ENCODE data around the gene ESPL1.
"Not testable (repeated sequence)": the region's sequence is repeated elsewhere in the genome, so short reads cannot be mapped to it uniquely, and the experiment has no call there.

The ESPL1 gene

DNA sequence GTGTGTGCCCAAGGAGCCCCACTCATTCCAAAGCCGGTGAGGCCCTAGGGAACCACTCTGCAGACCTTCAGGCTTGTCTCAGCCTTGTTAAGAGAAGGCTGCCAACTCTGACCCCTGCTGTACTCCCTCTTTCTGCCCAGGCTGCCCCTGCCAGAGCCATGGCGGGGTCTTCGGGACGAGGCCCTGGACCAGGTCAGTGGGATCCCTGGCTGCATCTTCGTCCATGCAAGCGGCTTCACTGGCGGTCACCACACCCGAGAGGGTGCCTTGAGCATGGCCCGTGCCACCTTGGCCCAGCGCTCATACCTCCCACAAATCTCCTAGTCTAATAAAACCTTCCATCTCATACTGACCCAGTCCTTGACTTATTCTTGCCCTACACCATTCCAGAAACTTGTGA lies 38.7 kb downstream of the ESPL1 start:
- FAIRE-seq: no peak

DNA sequence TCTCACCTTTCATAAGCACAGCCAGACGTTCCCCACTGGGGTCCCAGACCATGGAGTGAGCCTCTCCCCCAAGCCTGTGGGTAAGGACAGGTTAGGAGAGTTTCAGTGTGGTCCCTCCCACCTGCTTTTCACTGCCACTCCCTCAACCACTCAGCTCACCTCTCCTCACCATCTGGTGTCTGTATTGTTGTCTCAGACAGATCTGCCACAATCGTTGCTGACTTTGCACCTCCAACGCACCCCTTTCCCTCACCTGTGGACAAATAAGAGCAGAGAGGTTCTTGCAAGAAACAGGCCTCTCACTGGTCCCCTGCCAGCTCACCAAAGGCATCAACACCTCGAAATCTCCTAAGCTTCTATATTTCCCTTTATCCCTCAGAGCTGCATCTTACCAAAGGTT lies 40.2 kb downstream of the ESPL1 start:
- FAIRE-seq: no peak

DNA sequence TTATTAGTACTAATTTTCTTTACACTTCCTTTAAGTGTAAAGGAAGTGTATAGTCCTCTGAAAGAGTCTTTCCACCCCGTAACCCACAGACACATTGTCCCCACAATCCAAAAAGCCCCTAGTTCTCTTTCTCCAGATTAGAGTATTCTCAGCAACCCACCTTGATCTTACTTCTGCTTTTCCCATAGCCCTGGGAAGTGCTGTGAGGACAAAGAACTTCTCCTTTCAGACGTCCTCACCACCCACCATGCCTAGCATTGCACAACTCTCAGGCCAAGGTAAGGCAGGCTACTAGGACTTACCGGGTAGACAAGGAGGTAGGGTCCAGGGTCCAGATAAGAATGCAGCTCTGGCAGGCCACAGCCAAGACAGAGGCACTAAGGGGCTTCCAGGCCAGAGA lies 45.9 kb downstream of the ESPL1 start:
- FAIRE-seq: no peak

DNA sequence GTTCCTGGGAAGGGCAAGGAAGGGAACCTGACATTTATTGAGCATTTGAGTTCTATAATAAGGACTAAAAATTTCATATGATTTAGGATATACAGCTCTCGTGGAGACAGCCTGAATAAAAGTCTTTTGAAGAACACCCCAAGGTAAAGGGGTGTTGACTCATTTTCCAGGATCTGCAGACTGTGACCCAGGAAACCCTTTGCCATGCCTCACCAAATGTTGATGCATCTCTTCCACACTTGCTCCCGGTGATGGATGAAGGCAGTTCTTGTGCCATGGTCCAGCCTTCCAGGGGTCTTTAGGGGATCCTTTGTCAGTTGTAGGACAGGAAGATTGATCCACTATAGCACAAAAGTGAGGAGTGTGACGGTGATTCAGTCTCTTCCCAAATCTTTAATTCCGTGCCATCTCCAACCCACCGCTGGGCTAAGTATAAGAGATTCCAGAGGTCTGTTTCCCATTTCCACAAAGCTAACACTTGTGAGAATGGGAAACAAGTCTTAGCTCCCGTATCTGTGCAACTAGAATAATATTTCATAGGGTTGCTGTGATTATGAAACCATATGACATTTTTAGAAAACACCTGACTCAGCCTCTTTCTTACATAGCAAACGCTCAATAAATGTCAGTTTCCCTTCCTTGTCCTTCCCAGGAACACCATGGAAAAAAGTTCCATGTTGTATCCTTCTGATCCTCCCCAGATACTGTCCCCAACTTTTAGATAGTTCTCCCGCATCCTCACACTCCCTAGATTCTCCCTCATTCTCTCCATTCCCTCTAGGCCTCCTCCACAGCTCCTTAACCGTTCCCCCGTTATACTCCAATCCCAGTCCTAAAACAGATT lies 52.5 kb downstream of the ESPL1 start:
- FAIRE-seq: no peak

DNA sequence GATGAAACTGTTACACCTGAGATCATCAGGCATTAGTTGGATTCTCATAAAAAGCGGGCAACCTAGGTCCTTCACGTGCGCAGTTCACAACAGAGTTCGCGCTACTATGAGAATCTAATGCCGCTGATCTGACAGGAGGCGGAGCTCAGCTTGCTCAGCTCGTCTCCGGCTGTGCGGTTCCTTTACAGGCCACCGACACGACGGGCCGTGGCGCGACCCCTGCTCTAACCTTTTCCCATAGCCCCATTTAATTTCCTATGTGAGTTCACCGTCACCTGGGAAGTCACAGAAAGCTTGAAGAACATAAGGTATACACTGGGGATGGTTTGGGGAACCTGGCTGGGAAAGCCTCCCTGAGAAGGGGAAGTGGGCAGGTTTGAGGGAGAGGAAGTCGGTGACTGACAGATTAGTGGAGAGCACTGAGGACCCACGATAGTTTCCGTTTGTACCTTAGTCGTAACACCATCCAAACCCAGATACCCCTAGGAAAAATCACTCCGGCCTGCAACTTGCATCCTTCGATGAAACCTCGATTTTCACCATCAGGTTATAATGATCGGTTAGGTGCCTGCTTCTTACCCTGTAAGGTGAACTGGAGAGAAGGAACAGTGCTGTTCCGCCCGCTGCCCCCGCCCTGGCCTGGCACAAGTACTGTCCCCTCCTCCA lies 56.1 kb downstream of the ESPL1 start:
- no peak for FAIRE-seq

DNA sequence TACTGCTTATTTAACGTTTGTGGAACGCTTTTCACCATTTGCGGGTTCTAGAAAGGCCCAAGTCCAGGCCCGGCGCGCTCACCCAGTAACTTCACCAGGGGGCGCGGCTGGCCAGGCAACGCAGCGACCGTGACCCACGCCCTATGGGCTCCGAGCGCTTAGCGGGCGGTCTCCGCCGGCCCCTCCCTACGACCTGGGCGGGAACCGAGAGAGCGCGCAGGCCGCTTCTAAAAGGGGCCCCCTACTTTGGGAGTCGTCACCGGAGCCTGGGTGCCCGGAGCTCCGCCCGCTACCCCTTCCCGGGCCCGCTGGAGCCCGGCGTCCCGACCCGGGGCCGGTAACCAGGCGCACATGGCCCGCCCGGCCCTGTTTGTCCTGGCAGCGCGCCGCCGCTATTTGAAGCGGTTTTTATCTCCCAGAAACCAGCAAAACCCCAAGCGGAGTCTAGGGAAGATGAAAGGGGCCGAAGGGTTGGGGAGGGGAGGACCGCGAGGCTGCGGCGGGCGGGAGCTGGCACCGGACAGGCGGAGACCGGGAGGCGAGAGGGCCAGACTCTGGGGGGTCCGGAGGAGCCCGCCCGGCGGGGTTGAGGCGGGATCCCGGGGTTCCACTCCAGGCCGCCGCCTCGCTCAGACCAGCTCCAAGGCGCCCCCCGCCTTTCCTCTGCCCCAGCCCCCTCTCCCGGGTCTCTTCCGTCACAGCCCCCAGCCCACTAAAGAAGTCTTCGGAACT lies 56.8 kb downstream of the ESPL1 start:
- FAIRE-seq: no peak

DNA sequence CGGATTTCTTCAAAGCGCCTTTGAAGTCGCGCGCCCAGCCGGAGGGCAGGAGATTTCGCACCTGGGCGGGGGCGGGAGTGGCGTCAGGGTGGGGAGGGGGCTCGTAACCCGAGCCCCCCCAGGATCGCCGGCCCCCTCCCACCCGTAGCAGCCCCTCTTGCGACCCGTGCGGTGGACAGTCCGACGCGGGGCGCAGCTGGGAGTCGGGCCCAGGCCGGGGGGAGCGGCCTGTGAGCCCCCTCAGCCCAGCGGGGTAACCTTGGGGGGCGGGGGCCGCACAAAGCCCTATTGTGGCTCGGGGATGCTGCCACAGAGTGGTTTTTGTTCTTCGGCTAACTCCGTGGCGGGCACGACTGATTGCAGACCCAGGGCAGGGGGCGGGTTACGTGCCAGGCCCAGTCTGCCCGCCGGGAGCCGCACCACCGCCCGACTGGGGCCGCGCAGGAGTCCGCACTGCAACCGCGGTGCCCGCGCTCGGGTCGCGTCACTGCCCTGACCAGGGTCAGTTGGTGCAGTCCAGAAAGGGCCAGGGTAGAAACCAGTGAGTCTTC lies 57.5 kb downstream of the ESPL1 start:
- FAIRE-seq: no peak

DNA sequence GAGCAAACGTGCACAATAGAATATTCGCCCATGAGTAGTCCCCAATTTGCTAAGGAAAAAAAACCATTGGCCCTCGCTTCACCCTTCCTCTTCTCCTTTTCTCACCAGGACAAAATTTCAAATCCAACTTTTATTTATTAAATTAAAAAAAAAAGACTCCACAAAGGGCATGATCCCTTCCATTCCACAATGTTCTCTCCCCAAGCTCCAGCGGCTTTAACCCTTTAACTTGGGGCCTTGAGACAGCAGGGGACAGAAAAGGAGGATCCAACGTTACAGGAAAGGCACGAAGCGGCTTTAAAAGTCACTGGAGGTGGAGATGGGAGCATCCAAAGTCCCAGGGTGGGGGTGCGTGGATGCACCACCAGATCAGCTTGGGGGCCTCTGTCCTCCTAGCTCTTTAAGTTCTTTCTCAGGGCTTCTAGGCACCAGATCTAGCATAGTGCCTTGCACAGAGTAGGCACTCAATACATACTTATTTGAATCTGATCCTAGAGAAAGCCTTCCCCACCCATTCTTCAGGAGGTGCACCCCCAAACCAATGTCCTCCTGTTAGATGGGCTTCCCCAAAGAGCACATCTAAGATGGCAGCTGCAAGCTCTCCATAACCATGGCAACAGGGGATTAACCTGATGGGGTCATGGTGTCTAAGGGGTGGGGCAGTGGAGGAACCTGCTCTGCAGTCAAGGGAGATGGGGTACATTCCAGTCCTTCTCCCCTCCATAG lies 58.5 kb downstream of the ESPL1 start:
- no peak for FAIRE-seq

DNA sequence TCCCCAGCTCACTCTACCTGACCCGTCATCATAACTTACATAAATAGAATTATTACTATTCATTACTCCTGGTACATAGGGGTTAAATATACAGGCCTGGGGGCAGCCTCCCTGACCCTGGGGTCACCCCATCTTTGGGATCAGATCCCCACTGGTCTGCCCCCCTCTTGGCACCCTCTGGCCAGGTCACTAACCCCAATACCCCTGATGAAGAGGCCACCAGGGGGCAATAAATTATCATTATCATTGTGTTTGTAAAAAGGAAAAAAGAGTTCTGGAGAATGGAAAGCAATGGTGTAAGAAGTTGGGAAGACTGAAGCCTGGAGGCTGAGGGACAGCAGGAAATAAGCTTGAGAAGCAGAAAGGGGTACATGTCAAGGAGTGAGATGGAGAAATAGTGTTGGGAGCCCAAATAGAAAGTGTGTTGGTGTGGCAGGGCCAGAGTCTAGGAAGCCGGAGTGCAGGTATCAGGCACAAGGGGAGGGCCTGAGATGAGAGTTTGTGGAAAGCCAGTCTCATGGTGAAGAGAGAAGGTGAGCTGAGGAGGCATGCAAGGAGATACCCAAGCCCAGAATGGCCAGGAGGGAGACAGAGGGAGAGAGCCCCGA lies 59.4 kb downstream of the ESPL1 start:
- FAIRE-seq: no peak

DNA sequence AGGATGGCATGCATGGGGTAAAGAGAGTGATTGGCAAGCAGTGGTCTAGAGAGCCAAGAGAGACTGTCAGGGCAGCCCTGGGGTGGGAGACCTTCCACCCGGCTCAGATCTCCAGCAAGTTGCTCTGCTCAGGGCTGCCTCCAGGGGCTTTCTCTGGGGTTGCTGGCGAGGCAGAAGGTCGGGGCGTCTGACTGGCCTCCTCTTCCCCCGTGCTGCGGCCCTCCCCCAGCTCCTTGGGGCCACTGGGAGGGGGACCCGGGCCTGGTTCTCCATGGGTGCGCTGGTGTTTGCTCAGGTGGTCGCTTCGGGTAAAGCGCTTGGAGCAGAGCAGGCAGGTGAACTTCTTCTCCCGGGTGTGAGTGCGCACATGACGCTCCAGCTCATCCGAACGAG lies 59.9 kb downstream of the ESPL1 start:
- FAIRE-seq: no peak

DNA sequence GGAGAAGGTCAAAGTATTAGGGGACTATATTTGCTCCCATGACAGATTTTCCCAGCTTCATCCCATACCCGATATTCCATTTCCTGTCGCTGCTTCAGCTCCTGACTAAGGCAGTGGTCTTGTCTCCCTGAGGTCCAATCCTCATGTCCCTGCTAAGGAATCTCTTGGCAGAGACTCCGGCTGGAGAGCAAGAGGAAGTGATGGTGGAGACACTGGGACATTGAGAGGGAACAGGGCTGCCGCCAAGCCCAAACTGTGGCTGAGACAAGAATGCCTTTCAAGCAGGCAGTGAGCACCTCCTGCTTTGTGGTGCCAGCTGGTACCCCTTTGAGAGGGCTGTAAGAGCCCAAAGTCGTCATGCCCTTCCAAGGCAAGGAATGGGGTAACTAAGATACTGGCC lies 62.6 kb downstream of the ESPL1 start:
- FAIRE-seq: no peak

DNA sequence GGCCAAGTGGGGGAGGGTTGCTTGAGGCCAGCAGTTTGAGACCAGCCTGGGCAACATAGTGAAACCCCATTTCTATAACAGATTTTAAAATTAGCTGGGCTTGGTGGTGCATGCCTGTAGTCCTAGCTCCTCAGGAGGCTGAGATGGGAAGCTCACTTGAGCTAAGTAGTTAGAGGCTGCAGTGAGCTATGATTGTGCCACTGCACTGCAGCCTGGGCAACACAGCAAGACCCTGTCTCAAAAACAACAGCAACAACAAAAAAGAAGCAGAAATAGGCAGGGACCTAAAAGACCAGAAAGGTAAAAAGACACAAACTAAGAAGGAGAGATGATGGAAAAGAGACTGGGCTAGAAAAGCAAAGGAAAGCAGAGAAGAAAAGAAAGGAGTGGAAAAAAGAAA lies 64.2 kb downstream of the ESPL1 start:
- not testable (repeated sequence) for FAIRE-seq

DNA sequence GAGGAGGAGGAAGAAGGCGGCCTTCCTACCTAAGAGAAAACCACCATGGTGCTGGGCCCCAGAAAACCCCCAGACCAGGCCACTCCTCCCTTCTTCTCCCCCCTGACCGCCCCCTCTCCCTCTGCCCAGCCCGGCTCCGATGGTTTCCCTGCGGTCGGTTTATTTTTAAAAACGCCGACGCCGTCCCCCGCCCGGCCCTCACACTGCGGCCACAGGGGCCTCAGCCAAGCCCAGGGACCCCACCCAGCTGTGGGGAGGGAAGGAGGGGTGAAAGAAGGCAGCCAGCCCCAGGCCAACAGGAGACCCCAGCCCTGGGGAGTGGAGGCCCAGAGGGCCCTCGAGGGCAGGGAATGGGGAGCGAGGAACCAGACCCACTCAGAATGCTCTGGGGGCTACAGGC lies 64.6 kb downstream of the ESPL1 start:
- FAIRE-seq: no peak

DNA sequence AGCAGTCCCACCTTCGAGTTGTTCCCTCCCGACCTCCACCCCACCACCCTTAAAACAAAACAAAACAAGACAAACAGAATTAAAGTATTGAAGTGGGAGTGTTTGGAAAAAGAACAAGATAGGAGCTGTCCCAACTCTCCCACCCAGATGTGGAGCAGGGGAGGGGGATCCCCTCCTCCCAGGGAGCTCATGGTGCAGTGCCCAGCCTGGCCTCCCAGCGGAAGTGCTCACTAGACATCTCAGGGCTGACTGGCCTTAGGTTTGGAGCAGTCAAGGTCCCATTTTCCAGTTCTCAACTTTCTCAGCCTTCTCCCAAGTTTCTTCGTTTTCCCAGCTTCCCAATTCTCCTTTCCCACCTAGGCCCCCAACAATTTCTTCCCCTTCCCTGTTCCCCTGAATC lies 65.2 kb downstream of the ESPL1 start:
- FAIRE-seq: no peak

DNA sequence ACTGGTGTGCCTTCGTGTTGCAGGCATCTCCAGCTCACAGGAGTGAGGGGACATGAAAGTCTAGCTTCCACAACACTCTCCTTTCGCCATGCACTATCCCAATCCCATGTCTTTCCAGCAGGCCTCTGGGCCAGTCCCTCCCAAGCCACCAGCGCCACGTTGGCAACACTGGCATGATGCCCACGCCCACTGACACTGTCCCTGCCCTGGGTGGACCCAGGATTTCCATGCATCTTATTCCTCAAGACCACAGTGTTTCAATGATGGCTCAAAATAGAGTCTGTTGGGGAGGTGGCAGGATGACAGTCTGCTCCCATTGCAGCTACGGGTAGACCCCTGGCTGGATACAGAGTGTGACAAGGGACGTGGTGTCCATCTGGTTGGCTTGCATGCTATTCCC lies 65.7 kb downstream of the ESPL1 start:
- no peak for FAIRE-seq

DNA sequence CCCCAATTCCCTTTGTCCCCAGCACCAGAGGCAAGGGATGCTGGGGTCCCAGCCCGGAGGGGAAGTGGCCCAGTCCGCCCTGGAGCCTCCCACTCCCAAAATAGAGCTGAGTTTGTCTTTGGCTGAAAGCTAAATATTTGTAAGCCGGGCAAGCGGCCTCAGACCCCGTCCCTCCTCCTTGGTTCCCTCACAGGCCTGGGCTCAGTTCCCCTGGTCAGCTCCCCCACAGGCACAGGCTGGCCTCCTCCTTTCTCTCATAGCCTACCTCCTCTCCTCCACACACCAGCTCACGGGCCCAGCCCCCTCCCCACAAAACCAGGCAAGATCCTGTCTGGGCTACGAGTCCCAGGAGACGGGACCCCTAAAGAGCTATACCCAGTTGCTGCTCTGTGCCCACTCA lies 66.7 kb downstream of the ESPL1 start:
- FAIRE-seq: no peak

DNA sequence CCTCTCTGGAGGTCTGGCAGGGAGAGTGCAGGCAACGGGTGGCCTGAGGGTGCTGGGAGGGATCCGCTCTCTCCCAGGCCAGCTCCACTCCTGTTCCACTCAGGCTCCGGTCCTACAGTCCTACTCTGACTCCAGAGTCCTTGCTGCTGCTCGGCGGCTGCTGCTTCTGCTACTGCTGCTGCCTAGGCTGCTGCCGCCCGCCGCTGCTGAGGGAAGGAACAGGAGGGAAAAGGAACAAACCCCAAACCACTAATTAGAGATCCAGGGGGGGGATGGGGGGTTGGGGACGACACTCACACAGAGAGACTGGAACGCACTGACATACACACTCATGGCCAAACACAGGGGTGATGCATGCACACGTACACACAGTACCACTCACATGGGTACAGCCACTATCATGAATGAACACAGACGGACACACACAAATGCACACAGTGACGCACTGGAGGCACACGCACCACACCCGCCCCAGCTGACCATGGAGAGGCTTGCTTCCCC lies 68.1 kb downstream of the ESPL1 start, which contains the start of gene SP7:
Gene SP7 (minus strand): TSS at position 174 of the 501 bp plus-strand sequence. CDS start 708 bp downstream, outside the sequence.
- no peak for FAIRE-seq

DNA sequence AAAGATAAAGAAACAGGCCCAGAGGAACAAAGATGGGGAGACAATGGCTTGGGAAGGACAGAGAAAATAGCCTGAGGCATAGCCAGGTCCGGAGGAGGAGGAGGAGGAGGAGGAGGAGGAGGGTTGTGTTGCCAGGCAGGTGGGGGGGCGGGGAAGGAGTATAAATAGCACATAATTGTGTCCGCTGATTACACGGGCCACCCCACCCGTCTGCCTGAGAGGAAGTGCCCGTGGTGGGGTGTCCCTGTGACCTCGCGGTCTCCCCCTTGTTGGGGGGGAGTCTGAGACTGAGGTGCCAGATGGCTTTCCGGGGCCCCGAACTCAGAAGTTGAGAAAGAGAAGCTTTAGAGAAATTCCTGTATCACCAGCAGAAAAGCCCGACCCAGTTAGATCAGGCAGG lies 69.9 kb downstream of the ESPL1 start:
- FAIRE-seq: no peak

DNA sequence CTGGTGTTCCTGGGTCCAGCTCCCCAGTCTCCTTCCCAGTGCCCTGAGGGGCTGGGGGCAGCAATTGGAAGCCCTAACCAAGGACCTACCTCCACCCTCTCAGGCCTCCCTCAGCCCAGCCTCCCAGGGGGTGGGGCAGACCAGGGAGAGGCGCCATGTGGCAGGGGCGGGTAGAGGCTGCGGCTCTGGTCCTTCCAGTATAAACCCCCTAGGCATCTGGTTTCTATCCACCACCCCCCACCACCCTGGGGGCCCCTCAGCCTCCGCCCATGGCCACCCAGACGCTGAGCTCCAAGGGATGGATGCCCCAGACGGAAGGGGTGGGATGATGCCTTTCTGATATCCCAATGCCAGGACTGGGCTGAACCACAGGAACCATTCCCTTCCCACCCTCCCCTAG lies 70.8 kb downstream of the ESPL1 start:
- no peak for FAIRE-seq

DNA sequence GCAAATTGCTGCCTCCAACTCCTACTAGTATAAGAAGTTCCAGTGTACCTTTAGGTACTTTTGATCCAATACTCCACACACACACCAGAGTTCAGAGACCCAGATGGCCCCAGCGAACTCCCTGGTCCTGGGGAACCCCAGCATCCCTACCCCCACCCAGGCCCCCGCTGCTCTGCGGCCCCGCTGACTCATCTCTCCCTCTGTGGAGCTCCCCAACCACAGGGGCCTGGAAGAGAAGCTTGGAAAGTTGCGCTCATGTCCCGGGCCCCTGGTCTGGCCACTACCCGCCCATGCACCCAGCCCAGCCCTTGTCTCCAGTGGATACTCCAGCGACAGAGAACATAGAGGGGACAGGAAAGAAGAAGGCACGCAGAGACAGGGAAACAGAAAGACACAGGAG lies 72.3 kb downstream of the ESPL1 start:
- no peak for FAIRE-seq
